22Rv1 (cell line): Measurements from ENCODE around the gene SPOCK1.

Experiments
- H3K27ac ChIP-seq: fragments of 450-650 bp; 2 replicates; pipeline ENCODE4 v1.5.1; 2017
- ZFX ChIP-seq: fragments of 450-650 bp; IDR thresholded peaks from 2 replicates; pipeline ENCODE4 v1.6.1; 2017; ENCODE audit warnings: antibody characterized with exemption, borderline replicate concordance
- TF ChIP-seq, protein P1 (sequence below): fragments of 450-650 bp; IDR thresholded peaks from 2 replicates; pipeline ENCODE4 v1.5.1; 2017; ENCODE audit warnings: mild to moderate bottlenecking

Gene SPOCK1

DNA sequence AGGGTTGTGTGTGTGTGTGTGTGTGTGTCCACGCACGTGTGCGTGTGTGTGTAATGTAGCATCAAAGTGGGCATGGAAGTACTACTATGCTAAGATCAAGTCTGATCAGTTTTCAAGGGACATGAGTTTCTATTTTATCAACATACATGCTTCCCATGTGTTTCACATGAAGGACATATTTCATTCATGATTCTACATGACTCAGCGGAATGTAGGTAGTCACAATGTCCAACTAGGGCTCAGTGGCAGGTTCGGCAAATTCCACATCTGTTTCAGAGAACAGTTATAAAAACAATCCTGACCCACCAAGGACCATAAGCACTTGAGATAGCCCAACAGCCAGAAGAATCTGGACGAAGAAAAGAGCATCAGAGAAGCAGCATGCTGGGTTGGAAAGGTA, 148.3 kb downstream of the SPOCK1 start:
- H3K27ac ChIP-seq: no peak overlapping the region
- TF ChIP-seq, protein P1, sequence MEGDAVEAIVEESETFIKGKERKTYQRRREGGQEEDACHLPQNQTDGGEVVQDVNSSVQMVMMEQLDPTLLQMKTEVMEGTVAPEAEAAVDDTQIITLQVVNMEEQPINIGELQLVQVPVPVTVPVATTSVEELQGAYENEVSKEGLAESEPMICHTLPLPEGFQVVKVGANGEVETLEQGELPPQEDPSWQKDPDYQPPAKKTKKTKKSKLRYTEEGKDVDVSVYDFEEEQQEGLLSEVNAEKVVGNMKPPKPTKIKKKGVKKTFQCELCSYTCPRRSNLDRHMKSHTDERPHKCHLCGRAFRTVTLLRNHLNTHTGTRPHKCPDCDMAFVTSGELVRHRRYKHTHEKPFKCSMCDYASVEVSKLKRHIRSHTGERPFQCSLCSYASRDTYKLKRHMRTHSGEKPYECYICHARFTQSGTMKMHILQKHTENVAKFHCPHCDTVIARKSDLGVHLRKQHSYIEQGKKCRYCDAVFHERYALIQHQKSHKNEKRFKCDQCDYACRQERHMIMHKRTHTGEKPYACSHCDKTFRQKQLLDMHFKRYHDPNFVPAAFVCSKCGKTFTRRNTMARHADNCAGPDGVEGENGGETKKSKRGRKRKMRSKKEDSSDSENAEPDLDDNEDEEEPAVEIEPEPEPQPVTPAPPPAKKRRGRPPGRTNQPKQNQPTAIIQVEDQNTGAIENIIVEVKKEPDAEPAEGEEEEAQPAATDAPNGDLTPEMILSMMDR: no peak
- TF ChIP-seq ZFX: no peak

DNA sequence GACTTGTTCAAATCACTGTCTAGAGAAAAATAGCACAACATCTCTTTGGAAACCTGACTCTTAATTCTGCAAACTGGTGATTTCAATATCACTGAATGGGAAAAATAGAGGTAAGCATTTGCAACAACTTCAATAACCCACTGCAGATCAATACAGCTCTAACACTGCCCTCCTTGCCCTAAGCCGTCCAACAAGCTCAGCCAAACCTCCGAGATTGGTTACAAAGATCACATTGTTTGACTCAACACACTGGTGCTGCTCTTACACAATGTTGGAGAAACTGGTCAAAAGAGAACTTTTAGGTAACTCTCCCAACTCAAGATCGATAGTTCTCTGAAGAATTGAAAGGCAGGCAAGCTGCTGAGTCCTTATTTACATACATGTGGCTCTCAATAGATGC, 150.4 kb downstream of the SPOCK1 start:
- TF ChIP-seq ZFX: no peak
- TF ChIP-seq, protein P1: no peak
- H3K27ac ChIP-seq: no peak overlapping the region

DNA sequence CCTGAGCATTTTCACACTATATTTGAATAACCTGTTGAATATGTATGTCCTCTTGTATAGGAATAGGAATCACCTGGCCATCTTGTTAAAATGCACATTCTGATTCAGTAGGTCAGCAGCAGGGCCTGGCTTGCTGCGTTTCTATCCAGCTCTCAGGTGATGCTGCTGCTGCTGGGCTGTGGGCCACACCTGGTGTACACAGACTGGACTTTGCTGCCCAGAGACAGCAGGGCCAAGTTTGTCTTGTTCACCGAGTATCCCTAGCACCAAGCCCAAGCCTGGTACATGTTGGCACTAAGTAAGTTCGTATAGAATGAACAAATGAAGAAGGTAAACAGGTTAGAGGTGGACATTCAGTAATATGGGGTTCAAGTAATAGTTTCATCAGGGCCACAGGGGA, 151.3 kb downstream of the SPOCK1 start:
- H3K27ac ChIP-seq: no peak overlapping the region
- TF ChIP-seq ZFX: no peak
- TF ChIP-seq, protein P1: no peak

DNA sequence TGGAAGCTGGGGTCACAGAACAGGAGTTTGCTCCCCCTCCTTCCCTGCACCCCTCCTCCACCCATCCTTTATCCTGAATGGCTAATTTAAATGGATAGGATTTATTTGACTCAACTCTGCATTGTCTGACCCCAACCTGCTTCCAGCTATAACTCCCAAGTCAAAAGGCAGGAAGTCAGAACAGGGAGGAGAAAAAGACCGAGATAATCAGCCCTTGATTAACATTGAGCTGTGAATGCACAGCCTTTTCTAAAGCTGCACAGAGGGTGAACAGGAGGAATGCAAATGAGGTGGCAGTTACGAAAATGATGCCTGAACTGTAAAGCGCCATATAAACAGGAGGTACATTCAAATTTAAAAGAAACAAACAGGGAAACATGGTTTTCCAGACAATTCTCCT, 152.8 kb downstream of the SPOCK1 start:
- TF ChIP-seq ZFX: no peak
- TF ChIP-seq, protein P1: no peak
- H3K27ac ChIP-seq: no peak overlapping the region

GRCh38 chr5:137345396-137345795, 153.7 kb downstream of the SPOCK1 start:
- no peak overlapping the region for H3K27ac ChIP-seq
- TF ChIP-seq ZFX: no peak
- TF ChIP-seq, protein P1: no peak

DNA sequence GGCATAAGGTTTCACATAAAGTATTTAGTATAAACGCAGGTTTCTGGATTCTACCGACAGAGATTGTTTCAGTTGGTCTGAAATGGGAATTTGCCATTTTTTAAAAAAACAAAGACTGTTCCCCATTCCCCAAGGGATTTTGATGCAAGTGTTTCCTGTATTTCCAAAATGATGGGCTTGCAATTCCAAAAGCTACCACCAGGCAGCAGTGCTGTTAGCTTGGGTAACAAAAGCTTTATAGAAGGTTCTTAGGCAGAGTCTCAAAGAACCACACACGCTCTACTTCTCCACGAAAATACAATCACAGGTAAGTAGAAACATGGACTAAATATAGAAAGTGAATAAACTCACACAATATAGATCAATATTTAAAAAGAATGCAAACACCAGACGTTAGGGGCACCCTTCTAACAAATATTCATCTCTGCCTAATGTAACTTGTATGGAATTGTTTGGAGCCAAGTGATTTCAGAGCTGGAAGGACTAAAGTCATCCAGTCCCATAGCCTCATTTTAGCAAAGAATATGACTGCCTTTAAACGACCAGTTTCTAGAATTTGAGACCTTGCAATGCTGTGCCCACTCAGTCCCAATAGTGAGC, 154.3 kb downstream of the SPOCK1 start:
- TF ChIP-seq, protein P1: peak; percentile 89
- no peak for TF ChIP-seq ZFX
- H3K27ac ChIP-seq: no peak overlapping the region

DNA sequence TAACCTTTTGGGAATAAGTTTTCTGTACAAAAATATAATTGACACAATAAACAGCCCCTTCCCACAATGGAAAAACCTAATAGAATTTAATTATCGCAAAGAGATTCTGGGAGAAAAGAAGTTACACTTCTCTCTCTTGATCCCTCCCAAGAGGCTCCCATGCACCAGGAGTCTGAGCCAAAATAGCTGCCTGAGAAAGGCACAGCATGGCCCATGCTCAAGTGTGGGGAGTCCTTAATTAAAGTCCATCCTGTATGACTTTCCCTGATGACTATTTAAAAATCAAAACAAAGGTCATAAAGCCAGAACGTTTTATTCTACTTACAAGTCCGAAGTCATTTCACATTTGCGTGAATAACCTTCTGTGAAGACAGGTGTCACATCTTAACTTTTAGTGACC, 155.1 kb downstream of the SPOCK1 start:
- no peak overlapping the region for H3K27ac ChIP-seq
- TF ChIP-seq, protein P1: no peak
- no peak for TF ChIP-seq ZFX
